Natural killer cell (primary cell): ENCODE results near the gene PRKN. TPM values are rescaled to one million over a fixed set of nuclear protein-coding genes. Genes with fewer than 3 reads are reported as not detected.

Experiments
- ATAC-seq, 3 donors: fragments of 150-1000 bp in 2 of 3; fragments of 200-7000 bp in 1 of 3; cut with Tn5 transposase; 1 replicate in 1 of 3; 2 replicates in 2 of 3; pipeline ENCODE4 v1.10.0; 2021; ENCODE audit warnings: mild to moderate bottlenecking in 2 of 3, moderate library complexity in 2 of 3
- DNase-seq, 2 donors: peaks; one replicate each; pipeline versions ENCODE4 v3.0.0 to v3.0.0-alpha.2; 2013 to 2021; ENCODE audit warnings: mixed read lengths in 1 of 2
- H3K27ac ChIP-seq: one replicate; pipeline ENCODE4 v1.5.1; 2013; ENCODE audit warnings: mild to moderate bottlenecking, low read length
- H3K27me3 ChIP-seq: one replicate; pipeline ENCODE4 v1.6.1; 2013; ENCODE audit warnings: low read length; ENCODE audit not compliant: control insufficient read depth, insufficient read depth
- H3K36me3 ChIP-seq: one replicate; pipeline ENCODE4 v1.6.1; 2013; ENCODE audit warnings: low read length; ENCODE audit not compliant: control insufficient read depth, insufficient read depth
- H3K4me1 ChIP-seq: one replicate; pipeline ENCODE4 v1.6.1; 2013; ENCODE audit warnings: low read length; ENCODE audit not compliant: control insufficient read depth, insufficient read depth
- H3K4me3 ChIP-seq: one replicate; pipeline ENCODE4 v1.5.1; 2013; ENCODE audit warnings: low read length
- H3K9me3 ChIP-seq: one replicate; pipeline ENCODE4 v1.6.1; 2013; ENCODE audit warnings: low read length; ENCODE audit not compliant: control insufficient read depth, insufficient read depth
- H3K27ac Mint-ChIP-seq, 2 donors: one replicate each; pipeline ENCODE4 v1.8.0; 2022; ENCODE audit warnings: mild to moderate bottlenecking in 2 of 2, mixed read lengths in 2 of 2, moderate library complexity in 1 of 2
- H3K27me3 Mint-ChIP-seq, 2 donors: one replicate each; pipeline ENCODE4 v1.8.0; 2022; ENCODE audit warnings: low read depth in 2 of 2, mixed read lengths in 2 of 2
- H3K36me3 Mint-ChIP-seq: one replicate; pipeline ENCODE4 v1.8.0; 2022; ENCODE audit warnings: mixed read lengths
- H3K4me1 Mint-ChIP-seq, 2 donors: one replicate each; pipeline ENCODE4 v1.8.0; 2022; ENCODE audit warnings: mixed read lengths in 2 of 2
- H3K4me3 Mint-ChIP-seq: one replicate; pipeline ENCODE4 v1.8.0; 2022; ENCODE audit warnings: mild to moderate bottlenecking, moderate library complexity, mixed read lengths
- H3K9me3 Mint-ChIP-seq, 2 donors: one replicate each; pipeline ENCODE4 v1.8.0; 2022; ENCODE audit warnings: mixed read lengths in 2 of 2
- CTCF ChIP-seq: fragments of 200-600 bp; IDR thresholded peaks from one replicate; pipeline ENCODE4 v1.8.0; 2022; ENCODE audit warnings: antibody characterized with exemption
- whole genome bisulfite sequencing: methylation state at CpG from one replicate; pipeline ENCODE4 v1.1.7; 2013; ENCODE audit warnings: missing lambda C conversion rate; ENCODE audit not compliant: insufficient coverage; 5-methylcytosine and 5-hydroxymethylcytosine counted together
- intact Hi-C: fragments of 100-400 bp; cut with micrococcal nuclease; formaldehyde crosslinking; loops from one replicate; pipeline ENCODE4 v1.14.2; 2022
- total RNA-seq, 4 donors: library from RNA; stranded (reverse); fragments of 120-200 nt in 1 of 4; gene quantifications; one replicate each; pipeline versions ENCODE4 v1.2.3 to v1.2.4, GENCODE V29; 2013 to 2022

Gene PRKN
- total RNA-seq, 3 donors from 2014 or later (not counting 1 experiment from before 2014, with no cell fraction given) = 1.4 to 1.9 (median 1.9) TPM

DNA sequence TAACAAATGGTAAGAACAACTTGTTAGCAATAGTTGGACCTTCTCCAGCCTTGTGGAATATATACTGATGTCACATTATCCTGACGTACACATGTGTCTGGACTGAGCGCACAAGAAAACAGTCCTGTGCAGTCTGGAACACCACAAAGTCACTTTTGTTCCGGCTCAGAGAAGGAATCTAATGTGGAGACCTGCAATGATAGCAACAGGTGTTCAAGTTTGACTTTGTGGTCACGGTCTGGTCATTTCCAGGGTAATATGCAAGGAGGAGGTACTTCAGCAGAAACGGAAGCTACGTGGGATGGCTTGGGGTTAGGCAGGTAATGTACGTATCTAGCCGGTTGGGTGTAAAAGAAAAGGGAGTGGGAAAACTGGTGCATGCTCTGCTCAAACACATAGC lies 766.5 kb downstream of the PRKN start:
- TF ChIP-seq CTCF = no peak

GRCh38 chr6:161959072-161959471 lies 768.5 kb downstream of the PRKN start:
- peaks cover 0 to 2% of the 10 kb centered on the region in 2 donors for H3K9me3 Mint-ChIP-seq
- Histone ChIP-seq H3K4me3 (no peak overlapping the region), H3K4me1 (no peaks in the 10 kb centered on the region), H3K9me3 (no peaks in the 10 kb centered on the region), H3K36me3 (no peaks in the 10 kb centered on the region), H3K27ac (no peak overlapping the region), H3K27me3 (no peaks in the 10 kb centered on the region)
- TF ChIP-seq CTCF = no peak
- peaks cover 0 to 5% of the 10 kb centered on the region in 2 donors for H3K4me1 Mint-ChIP-seq
- H3K4me3 Mint-ChIP-seq = no peak overlapping the region
- DNase-seq (no peak), ATAC-seq (no peak)
- H3K27me3 Mint-ChIP-seq = no peaks in the 10 kb centered on the region
- no peaks in the 10 kb centered on the region for H3K36me3 Mint-ChIP-seq
- intact Hi-C loops = no loop called here
- H3K27ac Mint-ChIP-seq = no peak overlapping the region
- WGBS = 91% methylated on average over 12 of the region's 12 CpGs

More for the DNA sequence above, 766.5 kb downstream of the PRKN start:
- Mint-ChIP-seq H3K36me3 (no peaks in the 10 kb centered on the region), H3K4me1 (peaks cover 0 to 5% of the 10 kb centered on the region in 2 donors), H3K27ac (no peak overlapping the region), H3K27me3 (no peaks in the 10 kb centered on the region), H3K9me3 (peaks cover 0 to 2% of the 10 kb centered on the region in 2 donors), H3K4me3 (no peak overlapping the region)
- ATAC-seq (no peak), DNase-seq (no peak)
- no peaks in the 10 kb centered on the region for H3K36me3 ChIP-seq
- H3K27ac ChIP-seq = no peak overlapping the region
- no peaks in the 10 kb centered on the region for H3K27me3 ChIP-seq
- H3K4me1 ChIP-seq = no peaks in the 10 kb centered on the region
- no peak overlapping the region for H3K4me3 ChIP-seq
- intact Hi-C loops = no loop called here
- WGBS = 88% methylated on average over 8 of the region's 8 CpGs
- no peaks in the 10 kb centered on the region for H3K9me3 ChIP-seq

DNA sequence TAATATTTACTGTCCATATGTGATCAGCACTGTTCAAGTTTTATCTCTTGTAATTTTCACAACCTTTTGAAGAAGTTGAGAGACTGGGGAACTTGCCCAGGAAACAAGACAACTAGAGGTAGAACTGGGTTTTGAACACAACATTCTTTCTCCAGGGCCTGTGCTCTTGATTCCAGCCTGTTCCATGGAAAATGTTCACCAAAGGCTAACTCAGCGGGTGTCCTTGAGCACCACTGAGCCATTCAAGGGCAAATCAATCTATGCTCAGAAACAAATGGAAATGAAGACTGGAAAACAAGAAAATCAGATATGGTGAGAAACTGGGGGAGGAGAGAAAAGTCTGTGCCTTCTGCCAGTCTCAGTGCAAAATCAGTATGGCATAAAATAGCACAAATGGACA lies 771.5 kb downstream of the PRKN start:
- DNase-seq (no peak), ATAC-seq (no peak)
- Mint-ChIP-seq H3K36me3 (no peaks in the 10 kb centered on the region), H3K4me3 (no peak overlapping the region), H3K27ac (no peak overlapping the region), H3K4me1 (no peaks in the 10 kb centered on the region), H3K27me3 (no peaks in the 10 kb centered on the region), H3K9me3 (peaks cover 0 to 2% of the 10 kb centered on the region in 2 donors)
- no peaks in the 10 kb centered on the region for H3K9me3 ChIP-seq
- 67% methylated on average over 1 of the region's 1 CpG for WGBS
- TF ChIP-seq CTCF = no peak
- no peaks in the 10 kb centered on the region for H3K4me1 ChIP-seq
- intact Hi-C loops = no loop called here
- no peak overlapping the region for H3K4me3 ChIP-seq
- no peak overlapping the region for H3K27ac ChIP-seq
- no peaks in the 10 kb centered on the region for H3K36me3 ChIP-seq
- no peaks in the 10 kb centered on the region for H3K27me3 ChIP-seq

DNA sequence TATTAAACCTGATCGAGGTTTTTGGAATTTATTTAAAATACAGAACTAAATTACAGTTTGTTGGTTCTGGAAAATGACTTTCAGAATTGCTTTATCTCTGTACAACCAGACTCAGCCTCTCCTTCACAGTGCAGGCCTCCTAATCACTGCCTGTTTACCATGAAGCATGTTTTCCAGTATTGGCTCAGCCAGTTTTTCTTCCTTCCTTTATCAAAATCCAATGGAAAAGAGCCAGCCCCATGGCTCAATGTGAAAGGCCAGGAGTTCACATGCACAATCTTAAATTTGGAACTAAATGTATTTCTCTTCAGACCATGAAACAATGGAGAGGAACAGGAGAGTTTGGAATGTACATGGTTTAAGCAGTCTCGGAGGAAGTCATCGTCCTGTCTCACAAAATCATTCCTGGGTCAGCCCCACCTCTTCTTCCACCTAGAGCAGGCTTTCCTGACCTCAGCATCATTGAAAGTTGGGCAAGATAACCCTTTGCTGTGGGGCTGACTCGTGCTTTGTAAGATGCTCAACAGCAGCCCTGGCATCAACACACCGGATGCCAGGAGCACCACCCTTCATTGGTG lies 772.8 kb downstream of the PRKN start:
- H3K4me3 ChIP-seq = no peak overlapping the region
- Mint-ChIP-seq H3K36me3 (no peaks in the 10 kb centered on the region), H3K9me3 (peaks cover 2 to 3% of the 10 kb centered on the region in 2 donors), H3K4me1 (no peaks in the 10 kb centered on the region), H3K4me3 (no peak overlapping the region), H3K27ac (no peak overlapping the region), H3K27me3 (no peaks in the 10 kb centered on the region)
- intact Hi-C loops = no loop called here
- TF ChIP-seq CTCF = no peak
- no peaks in the 10 kb centered on the region for H3K27me3 ChIP-seq
- no peaks in the 10 kb centered on the region for H3K36me3 ChIP-seq
- no peak overlapping the region for H3K27ac ChIP-seq
- 73% methylated on average over 4 of the region's 5 CpGs for WGBS
- ATAC-seq (no peak), DNase-seq (no peak)
- H3K9me3 ChIP-seq = no peaks in the 10 kb centered on the region
- H3K4me1 ChIP-seq = no peaks in the 10 kb centered on the region
